T-cell (primary cell): ENCODE results near the gene KSR1. TPM values are rescaled to one million over a fixed set of nuclear protein-coding genes. Genes with fewer than 3 reads are reported as not detected.

Experiments used
- ATAC-seq, 4 experiments: fragments of 200-7000 bp in 3 of 4; fragments of 150-1000 bp in 1 of 4; cut with Tn5 transposase; replicated peaks in 1 of 4; 1 replicate in 3 of 4; 2 replicates in 1 of 4; pipeline ENCODE4 v1.10.0; 2021; ENCODE audit warnings: moderate library complexity in 3 of 4, mild to moderate bottlenecking in 2 of 4, moderate number of reproducible peaks in 1 of 4
- CTCF ChIA-PET, 2 donors: fragments of 300-600 bp; sonication (Branson Sonifier 250); formaldehyde crosslinking; loops; one replicate each; lab custom pipeline; 2022; ENCODE audit warnings: antibody characterized with exemption in 2 of 2; lab: Charles Lee
- POLR2A ChIA-PET, 2 donors: fragments of 300-600 bp; sonication (Branson Sonifier 250); formaldehyde crosslinking; loops; one replicate each; lab custom pipeline; 2022; ENCODE audit warnings: antibody characterized with exemption in 2 of 2; lab: Charles Lee
- DNase-seq, 35 experiments: peaks; one replicate each; pipeline versions ENCODE4 v3.0.0 to v3.0.0-alpha.2; 2013 to 2023
- H3K27ac ChIP-seq: one replicate; pipeline ENCODE4 v1.5.1; 2013; ENCODE audit warnings: low read length
- H3K27me3 ChIP-seq, 2 experiments: replicated peaks in 1 of 2; 1 replicate in 1 of 2; 2 replicates in 1 of 2; pipeline versions ENCODE4 v1.6.1 to v1.7.0; 2013; ENCODE audit warnings: low read length in 1 of 2, mixed read lengths in 1 of 2; ENCODE audit not compliant: control insufficient read depth in 2 of 2, insufficient read depth in 2 of 2; ENCODE audit errors: extremely low read depth in 1 of 2
- H3K36me3 ChIP-seq, 2 donors: 1 replicate in 1 of 2; 2 replicates in 1 of 2; pipeline versions ENCODE4 v1.6.1 to v1.7.0; 2013; ENCODE audit warnings: low read length in 1 of 2; ENCODE audit not compliant: control insufficient read depth in 2 of 2, insufficient read depth in 1 of 2; ENCODE audit errors: extremely low read depth in 1 of 2
- H3K4me1 ChIP-seq, 2 experiments: 1 replicate in 1 of 2; 2 replicates in 1 of 2; pipeline versions ENCODE4 v1.6.1 to v1.7.0; 2013; ENCODE audit warnings: low read length in 2 of 2, mixed read lengths in 1 of 2; ENCODE audit not compliant: insufficient read depth in 2 of 2, control insufficient read depth in 1 of 2; ENCODE audit errors: extremely low read depth in 1 of 2
- H3K4me3 ChIP-seq, 2 donors: 1 replicate in 1 of 2; 2 replicates in 1 of 2; pipeline versions ENCODE4 v1.5.1 to v1.7.0; 2013; ENCODE audit warnings: mild to moderate bottlenecking in 2 of 2, low read length in 1 of 2, moderate library complexity in 1 of 2; ENCODE audit not compliant: control insufficient read depth in 1 of 2; ENCODE audit errors: extremely low read depth in 1 of 2
- H3K9me3 ChIP-seq: 2 replicates; pipeline ENCODE4 v1.7.0; 2013
- H3K27ac Mint-ChIP-seq, 2 donors: one replicate each; pipeline ENCODE4 v1.8.0; 2020 to 2021; ENCODE audit warnings: mild to moderate bottlenecking in 2 of 2, mixed read lengths in 2 of 2
- H3K27me3 Mint-ChIP-seq, 2 donors: one replicate each; pipeline ENCODE4 v1.8.0; 2021 to 2022; ENCODE audit warnings: mixed read lengths in 2 of 2
- H3K36me3 Mint-ChIP-seq: one replicate; pipeline ENCODE4 v1.8.0; 2021; ENCODE audit warnings: mixed read lengths
- H3K4me1 Mint-ChIP-seq, 3 donors: one replicate each; pipeline ENCODE4 v1.8.0; 2020 to 2022; ENCODE audit warnings: mixed read lengths in 3 of 3, mild to moderate bottlenecking in 1 of 3
- H3K4me3 Mint-ChIP-seq, 3 donors: one replicate each; pipeline ENCODE4 v1.8.0; 2020 to 2022; ENCODE audit warnings: mild to moderate bottlenecking in 3 of 3, mixed read lengths in 3 of 3, moderate library complexity in 3 of 3
- H3K9me3 Mint-ChIP-seq, 3 donors: one replicate each; pipeline ENCODE4 v1.8.0; 2020 to 2022; ENCODE audit warnings: mixed read lengths in 3 of 3
- WGBS: methylation state at CpG from one replicate; pipeline ENCODE4 v1.1.5; 2013; ENCODE audit warnings: missing lambda C conversion rate; ENCODE audit not compliant: insufficient coverage; 5-methylcytosine and 5-hydroxymethylcytosine counted together
- total RNA-seq, 35 experiments: library from RNA in 6 of 35; stranded (reverse) in 6 of 35; fragments of 120-200 nt in 1 of 35; gene quantifications; one replicate each; pipeline versions ENCODE4 v1.2.1 to v1.2.4 and lab custom pipeline; 2013 to 2026

Gene KSR1
- total RNA-seq, 5 donors from 2014 or later (not counting 1 experiment from before 2014, with no cell fraction given) = 26.8 to 35.8 (median 27.6) TPM

DNA sequence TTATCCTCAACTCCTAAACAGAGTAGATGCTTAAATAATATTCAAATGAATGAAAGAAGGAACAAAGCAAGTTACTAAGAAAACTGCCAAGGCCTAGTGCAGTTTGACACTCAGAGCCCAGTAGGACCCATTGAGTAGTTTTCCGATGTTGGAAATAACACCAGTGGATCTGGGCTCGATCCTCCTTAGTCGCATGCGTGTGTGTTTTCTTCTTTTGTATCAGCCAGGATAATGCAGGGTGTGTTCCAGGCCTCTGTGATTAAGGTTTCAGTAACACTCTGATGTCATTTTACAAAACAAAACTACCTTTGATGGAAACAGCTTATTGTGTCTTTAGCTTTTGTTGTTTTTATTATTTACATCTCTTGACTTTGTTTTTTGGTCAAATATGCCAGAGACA lies 24.5 kb downstream of the KSR1 start:
- Histone ChIP-seq H3K36me3 (no peaks in the 10 kb centered on the region), H3K4me3 (no peak overlapping the region), H3K4me1 (peaks cover 5 to 28% of the 10 kb centered on the region in 2 experiments), H3K27ac (no peak overlapping the region), H3K9me3 (no peaks in the 10 kb centered on the region), H3K27me3 (no peaks in the 10 kb centered on the region)
- peaks cover 0 to 4% of the 10 kb centered on the region in 2 donors for H3K27me3 Mint-ChIP-seq
- no peak for DNase-seq
- CTCF ChIA-PET = interaction anchor here in 1 of 2 donors (1.4 kb wide), 1 partner anchor 14 kb away, joined by 8 read pairs; no protein-coding TSS in a partner anchor
- WGBS = 87% methylated on average over 4 of the region's 4 CpGs
- H3K27ac Mint-ChIP-seq = no peak overlapping the region
- no peaks in the 10 kb centered on the region for H3K9me3 Mint-ChIP-seq
- peaks cover 41 to 51% (median 49%) of the 10 kb centered on the region in 3 donors for H3K4me1 Mint-ChIP-seq
- peaks cover 4% of the 10 kb centered on the region for H3K36me3 Mint-ChIP-seq
- no peak for ATAC-seq
- POLR2A ChIA-PET = no interaction called here
- H3K4me3 Mint-ChIP-seq = no peak overlapping the region

DNA sequence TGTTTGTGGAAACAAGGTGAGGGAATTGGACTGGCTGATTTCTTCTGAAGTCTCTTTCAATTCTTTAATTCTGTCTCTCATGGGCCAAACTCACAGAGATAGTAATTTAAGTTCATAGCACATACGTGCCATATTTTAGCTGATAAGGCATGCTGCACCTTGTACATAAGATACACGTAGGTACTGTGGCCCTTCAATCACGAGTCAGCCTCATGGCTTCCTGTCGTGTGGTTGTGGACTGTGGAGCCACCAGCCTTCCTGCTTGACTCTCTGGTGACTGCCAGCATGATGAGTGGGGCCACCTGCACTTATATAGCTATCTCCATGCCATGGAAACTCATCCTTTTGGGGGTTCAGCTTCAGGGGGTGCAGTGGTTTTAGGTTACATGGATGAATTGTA lies 25.1 kb downstream of the KSR1 start:
- H3K9me3 Mint-ChIP-seq = no peaks in the 10 kb centered on the region
- peak overlapping the region; percentile 52 to 69 for H3K27ac Mint-ChIP-seq
- H3K4me3 Mint-ChIP-seq = peak overlapping the region in 2 of 3 donors; percentile 24 to 34
- Histone ChIP-seq H3K4me1 (peaks cover 5 to 22% of the 10 kb centered on the region in 2 experiments), H3K36me3 (no peaks in the 10 kb centered on the region), H3K27me3 (no peaks in the 10 kb centered on the region), H3K4me3 (peak overlapping the region in 1 of 2 donors; percentile 27), H3K9me3 (no peaks in the 10 kb centered on the region), H3K27ac (no peak overlapping the region)
- peaks cover 39 to 48% (median 48%) of the 10 kb centered on the region in 3 donors for H3K4me1 Mint-ChIP-seq
- ATAC-seq (peak; percentile 90 to 100 (median 99)), DNase-seq (peak; percentile 16 to 75 (median 55))
- CTCF ChIA-PET = interaction anchor here in 1 of 2 donors (0.6 to 1.5 kb wide), 6 partner anchors 14 to 245 kb away, joined by 3 to 8 read pairs (median 5); partner anchors contain the start of gene KSR1
- POLR2A ChIA-PET = no interaction called here
- 0% methylated on average over 4 of the region's 4 CpGs for WGBS
- H3K27me3 Mint-ChIP-seq = peaks cover 0 to 4% of the 10 kb centered on the region in 2 donors
- peaks cover 4% of the 10 kb centered on the region for H3K36me3 Mint-ChIP-seq

DNA sequence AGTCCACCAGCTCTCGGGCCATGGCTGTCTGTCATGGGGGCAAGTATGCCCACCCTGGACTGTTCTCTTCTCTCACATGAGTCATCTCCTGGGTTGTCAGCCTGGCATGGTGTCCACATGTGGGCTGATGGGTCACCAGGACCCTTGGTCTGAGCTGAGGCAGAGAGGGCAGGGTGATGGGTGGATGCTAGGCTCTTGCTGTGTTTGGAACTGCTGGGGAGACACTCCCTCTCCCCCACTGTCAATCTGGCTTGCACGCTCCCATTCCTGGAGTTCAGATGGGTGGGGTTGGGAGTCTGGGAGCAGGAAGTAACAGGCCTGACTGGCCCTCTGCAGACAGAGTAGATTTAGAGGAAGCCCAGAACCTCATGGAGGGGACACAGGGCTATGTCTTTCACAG lies 28.9 kb downstream of the KSR1 start:
- Mint-ChIP-seq H3K4me3 (no peak overlapping the region), H3K27me3 (no peaks in the 10 kb centered on the region), H3K4me1 (peaks cover 24 to 33% (median 32%) of the 10 kb centered on the region in 3 donors), H3K27ac (no peak overlapping the region), H3K36me3 (peaks cover 7% of the 10 kb centered on the region), H3K9me3 (no peaks in the 10 kb centered on the region)
- Histone ChIP-seq H3K27me3 (no peaks in the 10 kb centered on the region), H3K4me1 (peaks cover 5 to 11% of the 10 kb centered on the region in 2 experiments), H3K9me3 (no peaks in the 10 kb centered on the region), H3K27ac (no peak overlapping the region), H3K36me3 (no peaks in the 10 kb centered on the region), H3K4me3 (no peak overlapping the region)
- POLR2A ChIA-PET = no interaction called here
- ATAC-seq = no peak
- DNase-seq = no peak
- CTCF ChIA-PET = no interaction called here
- no CpG with 5 or more reads among the region's 2 CpGs for WGBS

DNA sequence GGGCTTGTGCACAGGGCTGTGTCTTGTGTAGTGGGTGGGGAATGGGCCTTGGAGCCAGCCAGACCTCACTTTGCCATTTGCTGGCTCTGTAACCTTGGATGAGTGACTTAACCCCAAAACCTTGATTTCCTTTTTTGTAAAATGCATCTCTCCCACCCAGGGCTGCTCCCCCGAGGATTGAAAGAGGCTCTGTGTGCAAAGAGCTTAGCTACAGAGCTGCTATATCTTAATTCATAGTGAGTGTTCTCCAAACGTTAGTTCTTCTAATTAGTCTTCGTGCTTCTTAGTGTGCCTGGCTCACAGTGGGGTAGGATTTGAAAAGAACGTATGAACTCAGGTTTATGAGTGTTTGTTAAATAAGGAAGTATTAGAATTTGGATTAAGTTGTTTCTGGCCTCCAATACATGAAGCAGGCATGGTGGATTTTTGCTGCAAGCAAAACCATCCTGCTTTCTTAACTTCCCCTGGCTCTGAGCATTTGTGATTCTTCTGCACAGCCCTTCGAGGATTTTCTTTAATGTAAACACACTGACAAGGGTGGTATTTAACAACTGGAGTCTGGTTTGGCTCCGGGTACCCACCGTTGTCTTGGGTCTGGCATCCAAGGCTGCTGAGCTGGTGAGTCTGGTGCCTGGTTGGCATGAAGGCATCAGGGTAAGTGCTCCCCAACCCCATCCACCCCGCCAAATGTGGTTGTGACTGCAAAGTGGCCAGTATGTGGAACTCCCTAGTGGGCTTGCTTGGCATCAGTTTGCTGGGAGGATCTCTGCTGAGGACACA lies 29.7 kb downstream of the KSR1 start:
- ATAC-seq (no peak), DNase-seq (no peak)
- Histone ChIP-seq H3K9me3 (no peaks in the 10 kb centered on the region), H3K27me3 (no peaks in the 10 kb centered on the region), H3K27ac (no peak overlapping the region), H3K4me3 (no peak overlapping the region), H3K36me3 (no peaks in the 10 kb centered on the region), H3K4me1 (peaks cover 5 to 11% of the 10 kb centered on the region in 2 experiments)
- Mint-ChIP-seq H3K27ac (no peak overlapping the region), H3K9me3 (no peaks in the 10 kb centered on the region), H3K27me3 (no peaks in the 10 kb centered on the region), H3K36me3 (peaks cover 7% of the 10 kb centered on the region), H3K4me1 (peaks cover 18 to 27% (median 24%) of the 10 kb centered on the region in 3 donors), H3K4me3 (no peak overlapping the region)
- WGBS = 83% methylated on average over 2 of the region's 8 CpGs
- CTCF ChIA-PET = no interaction called here
- POLR2A ChIA-PET = no interaction called here

DNA sequence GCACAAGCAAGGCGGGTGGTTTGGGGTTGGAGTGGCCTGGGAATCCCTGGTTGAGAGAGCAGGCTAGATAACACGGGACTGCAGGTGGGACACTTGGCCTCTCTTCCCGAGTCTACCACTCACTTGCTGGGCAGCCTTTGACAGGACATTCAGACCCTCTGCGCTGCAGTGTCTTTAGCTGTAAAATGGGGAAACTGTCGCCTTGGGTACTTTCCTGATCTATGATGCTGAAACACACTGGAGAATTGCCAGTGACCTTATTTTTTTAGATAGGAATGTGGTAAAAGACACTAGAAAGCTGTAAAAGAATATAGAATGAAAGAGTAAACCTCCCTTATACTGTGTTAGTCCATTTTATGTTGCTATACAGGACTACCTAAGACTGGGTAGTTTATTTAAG lies 30.5 kb downstream of the KSR1 start:
- DNase-seq (no peak), ATAC-seq (no peak)
- WGBS = 100% methylated on average over 4 of the region's 5 CpGs
- H3K27me3 ChIP-seq = no peaks in the 10 kb centered on the region
- no peaks in the 10 kb centered on the region for H3K9me3 Mint-ChIP-seq
- no peaks in the 10 kb centered on the region for H3K27me3 Mint-ChIP-seq
- no peak overlapping the region for H3K4me3 ChIP-seq
- POLR2A ChIA-PET = no interaction called here
- no peak overlapping the region for H3K27ac Mint-ChIP-seq
- H3K4me1 Mint-ChIP-seq = peaks cover 11 to 19% (median 16%) of the 10 kb centered on the region in 3 donors
- no peak overlapping the region for H3K4me3 Mint-ChIP-seq
- H3K9me3 ChIP-seq = no peaks in the 10 kb centered on the region
- CTCF ChIA-PET = no interaction called here
- H3K36me3 ChIP-seq = no peaks in the 10 kb centered on the region
- H3K27ac ChIP-seq = no peak overlapping the region
- H3K4me1 ChIP-seq = peaks cover 0 to 3% of the 10 kb centered on the region in 2 experiments
- H3K36me3 Mint-ChIP-seq = peaks cover 7% of the 10 kb centered on the region

DNA sequence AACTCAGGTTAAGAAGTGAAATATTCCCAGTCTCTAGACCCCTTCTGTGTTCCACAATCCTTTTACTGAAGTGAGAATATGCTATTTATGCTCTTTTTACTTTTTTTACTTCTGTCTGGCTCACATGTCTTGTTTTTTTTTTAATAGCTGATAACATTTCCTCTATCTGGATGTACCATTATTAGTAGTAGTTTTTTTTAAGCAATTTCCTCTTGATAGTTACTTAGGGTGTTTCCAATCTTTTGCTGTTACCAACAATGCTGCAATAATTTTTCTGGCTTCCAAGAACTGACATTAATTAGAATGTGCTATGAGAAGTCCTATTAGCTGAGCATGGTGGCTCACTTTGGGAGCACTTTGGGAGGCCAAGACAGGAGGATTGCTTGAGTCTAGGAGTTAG lies 32.0 kb downstream of the KSR1 start:
- no peaks in the 10 kb centered on the region for H3K27me3 ChIP-seq
- POLR2A ChIA-PET = no interaction called here
- no peaks in the 10 kb centered on the region for H3K9me3 ChIP-seq
- H3K36me3 Mint-ChIP-seq = peaks cover 7% of the 10 kb centered on the region
- H3K9me3 Mint-ChIP-seq = no peaks in the 10 kb centered on the region
- ATAC-seq (no peak), DNase-seq (no peak)
- H3K4me1 ChIP-seq = no peaks in the 10 kb centered on the region
- H3K4me3 Mint-ChIP-seq = no peak overlapping the region
- H3K4me3 ChIP-seq = no peak overlapping the region
- no peak overlapping the region for H3K27ac ChIP-seq
- no peaks in the 10 kb centered on the region for H3K27me3 Mint-ChIP-seq
- CTCF ChIA-PET = no interaction called here
- H3K36me3 ChIP-seq = peaks cover 0 to 3% of the 10 kb centered on the region in 2 donors
- peaks cover 0 to 9% (median 6%) of the 10 kb centered on the region in 3 donors for H3K4me1 Mint-ChIP-seq
- H3K27ac Mint-ChIP-seq = no peak overlapping the region
